Inflammatory macrophage treated with lipopolysaccharide for 1 hour (primary cell): ENCODE results near the gene KDM4C.
"Not testable (repeated sequence)": the region's sequence is repeated elsewhere in the genome, so short reads cannot be mapped to it uniquely, and the experiment has no call there.

ENCODE experiments used
- DNase-seq, 2 donors: peaks; one replicate each; pipeline ENCODE4 v3.0.0-alpha.2; 2020 to 2022

KDM4C gene

DNA sequence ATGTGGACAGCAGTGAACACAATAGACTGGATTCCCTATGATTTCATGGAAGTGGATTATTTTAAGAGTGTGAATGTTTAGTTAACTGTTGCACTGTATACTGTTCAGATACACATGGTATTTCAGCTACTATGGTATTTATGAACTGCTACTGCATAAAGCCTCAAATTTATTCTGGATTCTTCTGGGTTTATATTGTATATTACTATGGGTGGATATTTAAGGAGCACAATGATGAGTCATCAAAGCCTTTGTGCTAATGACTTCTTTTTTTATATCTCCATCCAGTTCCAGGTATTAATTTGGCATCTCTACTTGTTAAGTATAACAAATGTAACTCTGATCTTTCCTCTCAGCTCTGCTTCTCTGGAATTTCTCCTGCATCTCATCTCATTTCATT is 6.8 kb downstream of the KDM4C start:
- no peak for DNase-seq

DNA sequence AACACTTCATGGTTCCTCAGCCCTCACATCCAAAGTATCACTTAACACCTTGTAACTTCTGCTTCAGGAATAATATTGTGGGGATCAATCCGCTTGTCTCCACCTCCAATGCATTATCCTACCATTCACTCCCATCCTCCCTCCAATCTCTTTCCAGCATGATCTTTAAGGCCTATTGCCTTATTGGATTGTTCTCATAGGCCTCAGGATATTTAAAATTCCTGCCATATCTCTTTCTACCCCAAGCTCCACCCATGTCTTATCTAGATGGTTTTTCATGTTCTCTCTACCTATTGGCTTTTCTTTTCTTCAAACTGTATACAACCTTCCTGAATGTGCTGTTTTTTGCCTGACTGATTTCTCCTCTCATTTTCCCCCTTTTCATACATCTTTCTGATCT is 7.2 kb downstream of the KDM4C start:
- DNase-seq: no peak

DNA sequence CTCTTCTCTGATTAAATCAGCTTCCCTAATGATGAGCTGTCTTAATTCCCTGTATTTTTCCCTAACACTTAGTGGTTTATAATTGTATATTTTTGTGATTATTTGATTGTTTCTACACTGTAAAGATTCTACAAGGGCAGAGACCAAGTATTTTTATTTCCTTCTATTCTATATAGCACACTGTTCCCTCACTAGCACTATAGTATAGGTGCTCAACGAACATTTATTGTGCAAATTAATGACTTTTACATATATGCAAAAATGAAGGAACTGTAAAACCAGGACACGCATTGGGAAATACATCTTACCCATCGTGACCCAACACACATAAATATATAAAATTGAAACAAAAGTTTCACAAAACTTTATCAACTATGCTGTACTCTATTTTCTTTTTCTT is 7.6 kb downstream of the KDM4C start:
- no peak for DNase-seq

DNA sequence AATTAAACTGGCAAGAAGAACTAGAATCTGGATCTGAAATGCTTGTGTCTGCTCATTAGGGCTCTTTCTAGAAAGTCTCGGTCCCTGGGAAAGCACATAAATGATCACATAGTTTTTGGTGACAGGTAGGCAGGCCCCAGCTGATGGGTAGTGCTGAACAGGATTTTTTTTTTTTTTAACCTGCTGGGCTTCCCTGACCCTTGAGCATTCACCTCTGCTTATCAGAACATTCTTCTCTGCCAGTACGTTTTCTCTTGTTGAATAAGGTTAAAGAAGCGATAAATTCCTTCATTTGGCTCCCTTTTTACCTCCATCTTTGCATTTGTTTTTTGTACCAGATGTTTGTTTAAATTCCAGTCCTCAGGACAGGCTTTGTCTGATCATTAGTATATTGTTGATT is 8.8 kb downstream of the KDM4C start:
- no peak for DNase-seq

DNA sequence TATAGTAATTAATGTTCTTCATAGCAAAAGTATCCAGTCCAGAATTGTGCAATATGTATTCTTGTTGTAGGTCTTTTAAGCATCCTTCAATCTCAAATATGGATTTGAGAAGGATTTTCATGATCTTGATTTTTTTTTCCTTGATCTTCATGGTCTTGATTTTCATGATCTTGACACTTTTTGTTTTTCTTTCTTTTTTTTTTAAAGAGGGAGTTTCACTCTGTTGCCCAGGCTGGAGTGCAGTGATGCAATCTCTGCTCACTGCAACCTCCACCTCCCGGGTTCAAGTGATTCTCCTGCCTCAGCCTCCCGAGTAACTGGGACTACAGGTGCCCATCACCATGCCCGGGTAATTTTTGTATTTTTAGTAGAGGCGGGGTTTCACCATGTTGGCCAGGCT is 10.8 kb downstream of the KDM4C start:
- DNase-seq: not testable (repeated sequence)

DNA sequence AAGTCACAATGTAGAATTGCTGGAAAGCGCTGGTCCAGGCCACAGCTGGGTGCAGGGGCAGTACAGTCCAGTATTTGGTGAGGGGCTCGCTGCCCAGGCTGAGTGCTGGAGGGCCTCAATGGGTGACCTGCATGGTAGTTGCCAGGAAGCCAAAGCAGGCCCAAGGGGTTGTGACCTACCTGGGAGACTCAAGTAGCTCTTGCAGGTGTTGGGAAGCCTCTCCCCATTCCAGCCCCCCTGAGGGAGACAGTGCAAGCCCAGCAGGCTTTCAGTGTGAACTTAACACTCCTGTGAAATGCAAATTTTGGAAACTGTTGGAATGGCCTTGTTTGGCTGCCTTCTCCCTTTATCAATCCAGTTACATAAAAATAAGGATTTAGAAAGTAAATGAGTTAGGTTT is 13.9 kb downstream of the KDM4C start:
- DNase-seq: no peak

DNA sequence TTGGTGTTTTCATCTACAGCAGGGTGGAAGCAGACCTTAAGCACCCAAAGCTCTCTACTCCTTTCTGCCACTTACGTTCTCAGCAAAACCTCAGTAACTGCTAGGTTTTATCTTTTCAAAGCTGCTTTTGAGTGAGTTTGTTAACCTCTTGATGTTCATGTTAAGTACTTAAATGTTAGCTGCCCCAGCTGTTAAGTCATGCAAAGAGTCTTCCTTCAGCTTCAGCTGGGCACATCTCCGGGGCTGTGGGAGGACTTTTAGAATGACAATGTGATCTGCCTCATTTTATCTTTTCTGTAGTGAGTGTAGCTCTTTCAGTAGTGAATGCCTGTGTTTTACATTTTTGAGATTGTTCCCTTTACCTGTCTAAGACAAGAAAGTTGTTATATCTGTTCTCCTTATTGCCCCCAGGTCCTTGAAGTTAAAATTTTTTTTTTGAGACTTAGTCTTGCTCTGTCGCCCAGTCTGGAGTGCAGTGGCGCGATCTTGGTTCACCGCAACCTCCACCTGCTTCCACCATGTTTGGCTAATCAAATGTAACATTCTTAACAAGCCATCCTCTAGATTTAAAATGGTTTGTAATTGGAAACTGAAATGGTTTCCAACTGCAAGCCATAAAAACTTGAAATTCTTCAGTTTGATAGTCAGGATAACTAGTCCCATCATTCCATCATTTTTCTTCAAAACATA is 19.6 kb downstream of the KDM4C start:
- no peak for DNase-seq

DNA sequence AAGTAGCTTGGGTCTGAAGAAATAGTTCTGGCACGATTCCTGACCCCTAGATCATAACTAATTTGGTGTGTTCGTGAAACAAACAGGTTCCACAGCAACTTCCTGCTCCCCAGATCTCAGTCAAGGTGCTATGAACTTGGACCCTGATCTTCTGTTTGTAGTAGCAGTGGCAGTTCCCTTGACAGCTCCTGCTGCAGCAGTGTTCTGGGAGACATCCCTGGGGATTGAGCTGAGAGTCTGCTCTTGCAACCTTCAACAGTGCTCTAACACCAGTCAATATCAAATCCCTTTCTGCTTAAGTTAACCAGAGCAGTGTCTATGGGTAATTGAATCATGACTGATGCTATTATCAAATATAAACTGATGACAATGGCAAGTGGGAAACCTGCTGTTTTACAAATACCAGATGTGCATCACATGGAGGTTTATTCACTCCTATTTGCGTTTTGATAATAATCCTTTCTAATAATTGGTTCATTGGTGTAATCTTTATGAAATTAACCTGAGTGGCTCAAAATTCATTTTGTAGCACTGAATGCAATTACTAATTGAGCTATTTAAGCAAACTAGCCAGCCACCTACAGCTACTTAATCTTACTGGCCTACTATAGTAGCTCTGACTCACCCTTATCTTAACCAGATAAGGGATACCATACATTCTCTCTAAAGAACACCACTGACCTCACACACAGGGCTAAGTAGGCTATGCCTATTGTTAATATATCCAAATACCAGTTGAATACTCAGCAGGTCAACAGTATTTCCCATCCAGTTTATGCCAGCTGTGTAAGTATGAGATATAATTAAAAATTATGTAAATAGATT is 21.9 kb downstream of the KDM4C start:
- no peak for DNase-seq

DNA sequence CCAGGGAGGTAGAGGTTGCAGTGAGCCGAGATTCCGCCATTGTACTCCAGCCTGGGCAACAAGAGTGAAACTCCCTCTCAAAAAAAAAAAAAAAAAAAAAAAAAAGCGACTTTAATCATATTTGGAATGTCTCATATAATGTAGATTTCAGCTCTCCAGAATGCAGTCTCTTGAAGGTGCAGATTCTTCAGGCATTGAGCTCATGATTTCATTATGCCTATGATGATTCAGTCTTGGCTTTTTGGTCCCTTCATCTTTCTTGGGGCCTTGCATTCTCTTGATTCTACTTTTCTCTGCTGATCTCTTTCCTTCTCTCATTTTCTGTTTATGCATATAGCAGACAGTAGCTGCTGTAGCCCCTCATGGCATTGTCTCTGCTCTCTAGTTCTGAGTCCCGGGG is 22.9 kb downstream of the KDM4C start:
- DNase-seq: no peak

DNA sequence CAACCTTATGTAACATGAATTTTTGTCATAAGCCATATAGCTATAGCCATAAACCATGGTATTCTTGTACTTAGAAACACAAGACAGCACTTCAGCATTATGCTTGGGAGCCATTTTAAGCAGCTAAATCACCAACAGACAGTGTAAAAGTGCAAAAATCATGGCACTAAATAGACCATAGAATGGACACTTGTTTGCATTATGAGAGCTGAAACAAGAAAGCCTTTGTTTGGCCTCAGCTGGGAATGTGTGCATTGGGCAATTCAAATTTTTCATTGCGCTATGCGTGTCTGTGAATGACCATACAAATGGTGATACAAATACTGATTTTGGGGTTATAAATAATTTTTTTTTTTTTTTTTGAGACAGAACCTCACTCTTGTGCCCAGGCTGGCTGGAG is 23.7 kb downstream of the KDM4C start:
- DNase-seq: no peak

DNA sequence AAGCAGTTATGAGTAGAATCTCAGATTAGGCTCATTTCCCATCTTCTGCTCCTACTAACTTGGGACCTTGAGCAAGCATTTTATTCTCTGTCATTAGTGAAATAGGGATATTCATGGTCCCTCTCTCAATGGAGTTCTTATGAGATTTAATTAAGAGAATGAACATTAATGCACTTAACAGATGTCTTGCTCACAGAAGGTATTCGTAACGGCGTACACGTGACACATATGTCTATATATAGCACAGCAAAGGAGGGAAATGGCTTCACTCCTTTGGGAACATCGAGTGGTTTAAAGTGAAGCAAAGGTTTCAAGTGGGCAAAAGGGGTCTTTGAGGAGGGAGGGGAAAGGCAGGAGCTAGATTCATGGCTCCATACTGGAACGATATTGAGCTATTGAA is 24.6 kb downstream of the KDM4C start:
- no peak for DNase-seq

DNA sequence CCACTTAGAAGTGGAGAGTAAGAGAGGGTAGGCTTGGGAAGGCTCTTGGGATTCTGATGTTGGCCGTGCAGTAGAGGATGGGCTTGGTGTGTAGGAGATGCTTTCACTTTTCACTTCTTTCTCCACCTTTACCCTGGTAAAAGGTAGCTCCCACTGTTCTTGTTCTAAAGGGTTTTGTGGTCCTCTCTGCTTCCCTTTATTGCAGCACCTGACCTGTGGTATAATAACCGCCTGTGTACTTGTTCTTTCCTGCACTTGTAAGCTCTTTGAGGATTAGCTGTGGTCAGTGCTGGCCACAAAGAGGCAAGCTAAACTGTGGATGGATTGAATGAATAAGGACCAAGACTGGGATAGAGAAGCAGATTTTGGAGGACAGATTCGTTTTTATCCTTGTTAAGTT is 25.2 kb downstream of the KDM4C start:
- no peak for DNase-seq

DNA sequence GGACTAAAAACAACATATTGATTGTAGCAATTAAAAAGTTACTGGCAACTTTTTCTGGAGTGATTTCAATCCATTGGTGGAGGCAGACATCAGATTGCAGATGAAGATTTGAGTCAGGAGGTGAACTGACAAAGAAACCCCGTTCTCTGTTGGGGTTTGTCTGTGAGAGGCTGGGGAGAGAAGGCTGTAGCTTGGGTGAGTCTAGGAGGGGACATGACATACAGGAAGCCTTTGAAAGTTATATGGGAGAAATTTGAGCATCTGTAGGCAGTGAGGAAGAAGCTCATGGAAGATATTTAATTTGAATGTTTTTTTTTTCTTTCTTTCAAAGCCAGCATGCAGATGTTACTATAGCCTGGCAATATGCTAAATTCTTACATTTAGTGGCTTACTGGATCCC is 26.0 kb downstream of the KDM4C start:
- DNase-seq: no peak

DNA sequence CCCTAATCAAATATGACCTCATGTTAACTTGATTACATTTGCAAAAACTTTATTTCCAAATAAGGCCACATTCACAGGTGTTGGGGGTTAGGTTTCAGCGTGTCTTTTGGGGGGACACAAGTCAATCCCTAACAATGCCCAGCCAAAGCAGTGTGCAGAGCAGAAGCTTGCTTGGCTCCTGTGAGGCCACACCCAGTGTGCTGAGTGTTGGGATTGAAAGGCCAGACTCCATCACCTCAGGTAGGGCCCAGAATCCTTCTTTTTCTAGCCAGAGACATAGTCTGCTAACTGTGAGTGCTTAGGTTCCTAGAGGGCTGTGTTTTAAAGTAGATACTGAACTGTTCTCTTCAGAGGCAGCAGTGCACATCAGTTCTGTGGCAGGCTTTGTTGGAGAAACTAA is 27.9 kb downstream of the KDM4C start:
- no peak for DNase-seq

DNA sequence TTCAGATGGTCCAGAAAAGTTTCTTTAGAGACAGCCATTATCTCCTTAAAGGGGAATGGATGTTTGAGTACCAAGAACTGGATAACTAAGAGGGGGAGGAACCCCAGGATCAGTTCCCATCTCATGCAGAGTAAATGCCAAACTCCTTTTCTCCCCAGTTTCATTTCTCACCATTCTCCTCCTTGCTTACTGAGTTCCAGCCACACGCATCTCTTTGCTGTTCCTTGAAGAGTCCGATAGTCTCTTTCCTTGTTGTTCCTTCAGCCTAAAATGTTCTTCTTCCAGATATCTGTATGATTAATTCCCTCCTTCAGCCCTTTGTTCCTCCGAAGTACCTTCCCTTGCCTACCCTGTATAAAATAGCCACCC is 30.0 kb downstream of the KDM4C start:
- no peak for DNase-seq

DNA sequence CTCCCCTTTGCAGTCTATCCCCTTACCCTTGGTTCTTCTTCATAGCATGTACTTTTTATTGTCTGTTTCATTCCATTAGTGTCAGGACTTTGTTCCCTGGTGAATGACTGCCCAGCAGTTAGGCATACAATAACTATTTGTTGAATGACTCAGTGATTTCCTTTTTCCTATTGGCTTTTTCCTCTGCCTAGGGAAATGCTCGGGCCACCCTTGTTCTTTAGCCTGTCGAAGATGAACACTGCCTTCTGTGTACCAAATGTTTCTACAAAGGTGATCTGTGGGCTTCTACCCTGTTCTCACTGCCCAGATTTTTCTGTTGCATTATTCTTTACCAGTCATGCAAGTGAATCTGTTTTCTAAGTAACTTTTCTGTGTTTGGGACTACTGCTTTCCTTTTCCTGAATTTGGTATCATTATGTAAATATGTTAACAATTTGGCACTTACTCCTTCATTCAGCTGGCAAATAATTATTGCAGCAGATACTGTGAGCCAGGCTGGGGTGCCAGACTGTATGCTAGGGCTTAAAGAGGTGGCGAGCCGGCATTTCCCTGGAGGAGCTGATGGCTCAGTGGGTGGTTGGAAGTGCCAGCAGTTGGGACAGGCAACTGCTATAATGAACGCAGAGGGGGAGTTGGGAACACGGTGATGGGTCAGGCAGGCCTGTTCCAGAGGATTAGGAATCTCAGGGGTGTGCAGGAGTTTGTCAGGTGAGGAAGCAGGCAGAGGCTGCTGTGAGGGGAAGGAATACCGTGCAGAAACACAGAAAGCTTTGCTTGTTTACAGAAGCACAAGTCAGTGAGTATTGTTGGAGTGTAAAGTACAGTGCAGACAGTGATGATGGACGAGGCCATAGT is 30.6 kb downstream of the KDM4C start:
- no peak for DNase-seq

DNA sequence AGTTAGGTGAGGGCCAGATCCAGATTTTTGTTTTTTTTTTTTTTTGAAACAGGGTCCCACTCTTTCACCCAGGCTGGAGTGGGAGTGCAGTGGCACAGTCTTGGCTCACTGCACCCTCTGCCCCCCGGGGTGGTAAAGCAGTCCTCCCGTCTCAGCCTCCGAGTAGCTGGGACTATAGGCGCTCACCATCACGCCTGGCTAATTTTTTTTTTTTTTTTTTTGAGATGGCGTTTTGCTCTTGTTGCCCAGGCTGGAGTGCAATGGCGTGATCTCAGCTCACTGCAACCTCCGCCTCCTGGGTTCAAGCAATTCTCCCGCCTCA is 31.2 kb downstream of the KDM4C start:
- not testable (repeated sequence) for DNase-seq

DNA sequence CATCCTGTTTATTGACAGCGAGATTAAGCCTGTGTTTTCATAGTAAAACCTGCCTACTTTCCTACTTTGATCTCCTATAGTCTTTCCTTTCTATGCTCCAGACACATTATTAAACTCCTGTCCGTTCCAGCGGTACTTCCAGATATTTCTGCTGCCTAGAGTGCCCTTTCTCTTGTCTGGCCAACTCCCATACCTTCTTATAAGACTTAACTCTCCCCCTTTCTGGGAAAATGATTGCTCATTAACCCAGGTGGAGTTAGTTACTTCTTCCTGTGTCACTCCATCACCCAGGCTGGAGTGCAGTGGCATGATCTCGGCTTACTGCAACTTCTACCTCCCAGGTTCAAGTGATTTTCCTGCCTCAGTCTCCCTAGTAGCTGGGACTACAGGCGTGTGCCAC is 33.1 kb downstream of the KDM4C start:
- no peak for DNase-seq

DNA sequence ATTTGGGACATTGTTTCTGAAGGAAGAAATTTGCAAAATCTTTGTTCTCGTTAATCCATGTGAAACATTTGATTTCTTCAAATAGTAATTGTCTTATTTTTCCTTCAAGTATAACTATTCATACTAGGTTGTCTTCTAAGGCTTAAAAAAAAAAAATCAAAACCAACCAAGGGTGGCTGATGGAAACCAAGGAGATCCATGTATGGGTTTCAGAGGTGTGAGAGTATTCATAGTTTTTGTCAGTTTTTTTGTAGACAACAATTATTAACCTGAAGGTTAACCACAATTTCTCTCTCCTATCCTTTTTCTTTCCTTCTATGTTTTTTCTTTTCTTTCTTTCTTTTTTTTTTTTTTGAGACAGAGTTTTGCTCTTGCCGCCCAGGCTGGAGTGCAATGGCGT is 35.4 kb downstream of the KDM4C start:
- no peak for DNase-seq

DNA sequence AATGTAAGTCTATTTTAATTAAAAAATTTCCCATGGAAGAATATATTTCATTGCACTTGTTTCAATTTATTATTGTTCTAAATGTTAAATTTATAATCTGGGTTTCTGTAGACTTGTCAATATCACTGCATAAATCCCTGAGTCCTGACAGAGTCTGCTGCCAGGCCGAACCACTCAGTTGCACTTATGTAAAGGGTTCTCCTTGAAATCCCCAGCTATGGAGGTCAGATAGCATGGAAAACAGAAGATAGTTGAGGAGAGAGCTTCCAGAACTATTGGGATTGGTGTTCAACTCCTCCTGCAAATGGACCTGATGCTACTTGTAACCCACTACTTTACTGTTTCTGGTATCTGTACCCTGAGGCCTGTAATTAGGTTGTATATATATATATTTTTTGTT is 37.2 kb downstream of the KDM4C start:
- DNase-seq: no peak

DNA sequence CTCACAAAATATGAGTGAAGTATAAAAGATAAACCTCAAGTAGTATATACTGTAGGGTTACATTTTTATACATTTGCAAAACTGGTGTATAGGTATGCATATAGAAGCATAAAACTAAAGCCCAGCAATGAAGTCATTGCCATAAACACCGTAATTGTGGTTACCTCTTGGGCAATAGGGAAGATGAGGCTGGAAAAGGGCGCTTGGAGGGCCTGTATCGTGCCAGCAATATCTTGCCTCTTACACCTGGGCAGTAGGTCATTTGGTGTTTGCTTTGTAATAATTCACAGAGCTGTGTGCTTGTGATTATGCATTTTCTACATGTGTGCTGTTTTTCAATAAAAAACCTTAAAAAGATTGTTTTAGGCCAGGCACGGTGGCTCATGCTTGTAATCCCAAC is 45.2 kb downstream of the KDM4C start:
- DNase-seq: no peak

DNA sequence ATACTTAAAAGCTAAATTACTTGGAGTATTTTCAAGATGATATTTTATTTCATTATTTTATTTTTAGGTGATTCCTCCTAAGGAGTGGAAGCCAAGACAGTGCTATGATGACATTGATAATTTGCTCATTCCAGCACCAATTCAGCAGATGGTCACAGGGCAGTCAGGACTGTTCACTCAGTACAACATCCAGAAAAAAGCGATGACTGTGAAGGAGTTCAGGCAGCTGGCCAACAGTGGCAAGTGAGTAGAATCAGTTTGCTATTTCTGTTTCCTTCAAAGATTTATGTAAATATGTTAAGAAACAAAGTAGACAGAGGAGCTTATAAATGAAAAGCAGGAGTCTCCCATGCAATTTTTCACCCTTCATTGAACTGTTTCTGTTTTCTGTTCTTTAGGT is 47.8 kb downstream of the KDM4C start:
- no peak for DNase-seq

DNA sequence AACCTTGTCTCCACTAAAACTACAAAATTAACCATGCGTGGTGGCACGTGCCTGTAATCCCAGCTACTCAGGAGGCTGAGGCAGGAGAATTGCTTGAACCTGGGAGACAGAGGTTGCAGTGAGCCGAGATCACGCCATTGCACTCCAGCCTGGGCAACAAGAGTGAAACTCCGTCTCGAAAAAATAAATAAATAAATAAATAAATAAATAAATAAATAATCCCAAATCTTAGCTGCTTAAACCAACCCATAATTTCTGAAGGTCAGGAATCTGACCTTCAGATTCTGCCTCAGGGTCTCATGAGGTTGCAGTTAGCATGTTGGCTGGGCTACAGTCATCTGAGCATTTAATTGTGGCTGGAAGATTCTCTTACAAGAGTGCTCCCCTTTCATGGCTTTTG is 48.5 kb downstream of the KDM4C start:
- DNase-seq: not testable (repeated sequence)

DNA sequence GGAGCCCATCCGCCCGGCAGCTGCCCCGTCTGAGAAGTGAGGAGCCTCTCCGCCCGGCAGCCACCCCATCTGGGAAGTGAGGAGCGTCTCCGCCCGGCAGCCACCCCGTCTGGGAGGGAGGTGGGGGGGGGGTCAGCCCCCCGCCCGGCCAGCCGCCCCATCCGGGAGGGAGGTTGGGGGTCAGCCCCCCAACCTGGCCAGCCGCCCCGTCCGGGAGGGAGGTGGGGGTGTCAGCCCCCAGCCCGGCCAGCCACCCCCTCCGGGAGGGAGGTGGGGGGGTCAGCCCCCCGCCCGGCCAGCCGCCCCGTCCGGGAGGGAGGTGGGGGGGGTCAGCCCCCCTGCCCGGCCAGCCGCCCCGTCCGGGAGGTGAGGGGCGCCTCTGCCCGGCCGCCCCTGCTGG is 49.9 kb downstream of the KDM4C start:
- DNase-seq: not testable (repeated sequence)
